IMR-90 (cell line): ENCODE measurements around the gene LRP1B.

ENCODE experiments used
- BHLHE40 ChIP-seq: fragments of 150-350 bp; IDR thresholded peaks from 2 replicates; pipeline ENCODE4 v1.6.1; 2016; ENCODE audit warnings: mild to moderate bottlenecking, low read depth, low read length
- CTCF ChIP-seq: conservative IDR thresholded peaks from 2 replicates; pipeline ENCODE4 v1.5.1; 2012; ENCODE audit warnings: mild to moderate bottlenecking, low read depth, low read length, improper control_type of control experiment
- FOS ChIP-seq: fragments of 150-350 bp; IDR thresholded peaks from 2 replicates; pipeline ENCODE4 v1.6.1; 2016; ENCODE audit warnings: low read depth, low read length
- MAFK ChIP-seq: IDR thresholded peaks from 2 replicates; pipeline ENCODE4 v1.6.1; 2012; ENCODE audit warnings: low read depth, low read length, improper control_type of control experiment
- MAZ ChIP-seq: IDR thresholded peaks from 2 replicates; pipeline ENCODE4 v1.6.1; 2012; ENCODE audit warnings: low read depth, mild to moderate bottlenecking, low read length, improper control_type of control experiment, moderate library complexity, borderline replicate concordance
- MXI1 ChIP-seq: IDR thresholded peaks from 2 replicates; pipeline ENCODE4 v1.6.1; 2012; ENCODE audit warnings: low read depth, mild to moderate bottlenecking, low read length, moderate library complexity, borderline replicate concordance
- POLR2A ChIP-seq: IDR thresholded peaks from 2 replicates; pipeline ENCODE4 v1.6.1; 2012; ENCODE audit warnings: mild to moderate bottlenecking, low read depth, low read length
- RAD21 ChIP-seq: IDR thresholded peaks from 2 replicates; pipeline ENCODE4 v1.6.1; 2012; ENCODE audit warnings: low read length, improper control_type of control experiment
- RCOR1 ChIP-seq: IDR thresholded peaks from 2 replicates; pipeline ENCODE4 v1.6.1; 2012; ENCODE audit warnings: mild to moderate bottlenecking, low read length, improper control_type of control experiment; ENCODE audit not compliant: insufficient replicate concordance
- RFX5 ChIP-seq: IDR thresholded peaks from 2 replicates; pipeline ENCODE4 v1.8.0; 2012; ENCODE audit warnings: low read depth, mild to moderate bottlenecking, low read length, moderate library complexity
- SMC3 ChIP-seq: fragments of 150-350 bp; IDR thresholded peaks from 2 replicates; pipeline ENCODE4 v1.6.1; 2016; ENCODE audit warnings: low read depth, mild to moderate bottlenecking, antibody characterized with exemption, low read length, moderate library complexity

- no peak for TF ChIP-seq POLR2A
- no peak for TF ChIP-seq BHLHE40
- no peak for TF ChIP-seq CTCF
- no peak for TF ChIP-seq RFX5
- no peak for TF ChIP-seq SMC3
- TF ChIP-seq FOS: no peak
- TF ChIP-seq RAD21: no peak
- TF ChIP-seq MXI1: no peak
- TF ChIP-seq MAZ: no peak
- no peak for TF ChIP-seq RCOR1
- TF ChIP-seq MAFK: no peak
Measured at GRCh38 chr2:141162314-141162713, 968.5 kb downstream of the LRP1B start.
